Mucosa of descending colon (tissue), 3 donors: Measurements from ENCODE around the gene MMEL1. TPM values are rescaled to one million over a fixed set of nuclear protein-coding genes. Genes with fewer than 3 reads are reported as not detected.

Source experiments
- ATAC-seq: fragments of 200-7000 bp; cut with Tn5 transposase; one replicate; pipeline ENCODE4 v1.9.1; 2020; ENCODE audit warnings: mild to moderate bottlenecking, moderate library complexity
- DNase-seq, 3 donors: peaks; one replicate each; pipeline ENCODE4 v3.0.0-alpha.2; 2020
- H3K36me3 ChIP-seq: fragments of 200-600 bp; one replicate; pipeline ENCODE4 v1.8.0; 2021; ENCODE audit warnings: low read depth, mild to moderate bottlenecking
- H3K4me1 ChIP-seq: fragments of 200-600 bp; one replicate; pipeline ENCODE4 v1.8.0; 2021; ENCODE audit warnings: low read depth, mild to moderate bottlenecking
- H3K4me3 ChIP-seq: fragments of 200-600 bp; one replicate; pipeline ENCODE4 v1.8.0; 2021; ENCODE audit warnings: mild to moderate bottlenecking
- H3K9me3 ChIP-seq: fragments of 200-600 bp; one replicate; pipeline ENCODE4 v1.8.0; 2021; ENCODE audit warnings: mild to moderate bottlenecking
- intact Hi-C, 2 donors: fragments of 100-400 bp; cut with DNase I in 1 of 2; cut with micrococcal nuclease in 1 of 2; formaldehyde crosslinking; loops; one replicate each; pipeline versions ENCODE4 v1.11.0 to v1.11.1; 2022; cut with DNase I, micrococcal nuclease
- total RNA-seq, 3 donors: library from RNA; stranded (reverse); fragmentation: NEBNext Ultra II Directional in 2 of 3; extraction: Animal tissue kit (Norgen Biotek cat#: 25700) in 2 of 3; gene quantifications; one replicate each; pipeline versions ENCODE4 v1.2.1 to v1.2.4, GENCODE V29; 2021 to 2023
- TF ChIP-seq, protein P1 (sequence below): fragments of 200-600 bp; IDR thresholded peaks from one replicate; pipeline ENCODE4 v1.8.0; 2022; ENCODE audit warnings: antibody characterized with exemption, mild to moderate bottlenecking
- donor health status: DM: no; HTN: no; CAD: no; lungs with moderate emphysema.
- donor health status: DM: no; HTN: no; CAD: no.
- donor health status: DM: no; HTN: yes; CAD: no.

MMEL1 gene
- total RNA-seq, 3 donors from 2014 or later, result 4.2 to 10.9 (median 9.4) TPM

DNA sequence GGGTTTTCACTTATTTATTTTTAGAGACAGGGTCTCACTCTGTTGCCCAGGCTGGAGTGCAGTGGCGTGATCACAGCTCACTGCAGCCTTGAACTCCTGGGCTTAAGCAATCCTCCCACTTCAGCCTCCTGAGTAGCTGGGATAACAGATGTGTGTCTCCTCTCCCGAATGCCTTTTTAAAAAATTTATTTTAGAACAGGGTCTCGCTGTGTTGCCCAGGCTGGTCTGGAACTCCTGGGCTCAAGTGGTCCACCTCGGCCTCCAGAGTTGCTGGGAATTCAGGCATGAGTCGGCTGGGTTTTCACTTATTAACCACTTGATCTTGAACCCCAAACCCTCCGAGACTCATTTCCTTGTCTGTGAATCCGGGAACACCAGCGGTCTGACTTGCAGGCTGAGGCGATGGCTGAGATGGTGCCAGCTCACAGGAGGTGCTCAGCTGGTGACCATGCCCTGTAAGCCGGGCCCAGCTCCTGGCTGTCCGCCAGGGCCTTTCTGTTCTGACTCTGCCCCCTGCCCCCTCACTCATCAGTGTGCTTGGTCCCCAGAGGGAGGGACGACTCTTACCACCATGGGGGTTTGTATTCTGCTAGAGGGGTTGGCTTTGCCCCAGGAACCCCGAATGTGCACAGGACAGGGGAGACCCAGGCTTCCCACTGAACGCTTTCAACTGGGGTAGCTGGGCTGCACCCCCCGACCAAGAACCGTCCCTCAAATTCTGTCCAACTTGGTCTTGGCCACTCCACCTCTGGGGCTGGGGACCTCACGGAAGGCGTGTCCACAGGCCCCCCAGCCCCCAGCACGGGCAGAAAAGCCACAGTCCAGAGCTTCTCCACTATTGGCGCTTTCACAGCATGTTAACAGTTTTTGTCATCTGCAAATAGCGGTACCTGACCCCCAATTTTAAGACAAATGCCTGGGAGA, 22.5 kb downstream of the MMEL1 start:
- DNase-seq (no peak), ATAC-seq (no peak)
- intact Hi-C loops, result no loop called here

DNA sequence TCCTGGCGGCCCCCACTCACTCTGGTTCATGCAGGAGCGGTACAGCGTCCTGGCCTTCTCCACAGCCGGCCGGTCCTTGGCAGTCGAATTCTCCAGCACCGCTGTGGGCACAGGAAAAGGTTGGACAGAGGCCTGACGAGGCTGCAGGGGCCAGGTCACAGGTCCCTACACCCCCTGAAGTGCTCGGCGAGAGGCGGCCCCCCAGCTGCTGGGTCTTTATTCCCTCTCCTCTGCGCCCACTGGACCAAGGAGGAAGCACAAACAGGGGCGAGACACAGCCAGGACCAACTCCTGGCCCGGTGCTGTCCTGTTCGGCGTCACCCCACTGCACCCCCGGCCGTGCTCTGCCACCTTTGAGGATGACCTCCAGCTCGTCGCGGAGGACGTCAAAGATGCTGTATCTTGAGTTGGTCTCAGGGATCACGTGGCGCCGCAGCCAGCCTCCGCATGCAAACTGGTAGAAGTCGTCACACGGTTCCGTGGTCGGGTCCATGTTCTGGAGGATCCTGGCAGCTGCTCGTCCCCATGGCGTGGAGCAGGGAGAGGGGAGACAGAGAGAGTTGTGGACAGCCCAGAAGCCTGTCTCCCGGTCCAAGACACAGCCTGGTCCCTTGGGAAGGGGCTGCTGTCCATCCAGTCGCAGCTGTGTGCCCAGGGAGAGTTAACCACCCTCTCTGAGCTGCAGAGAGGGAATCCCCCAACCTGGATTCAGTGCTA, 23.3 kb downstream of the MMEL1 start:
- intact Hi-C loops, result no loop called here
- DNase-seq, result peak in 1 of 3 donors; percentile 51
- TF ChIP-seq, protein P1, sequence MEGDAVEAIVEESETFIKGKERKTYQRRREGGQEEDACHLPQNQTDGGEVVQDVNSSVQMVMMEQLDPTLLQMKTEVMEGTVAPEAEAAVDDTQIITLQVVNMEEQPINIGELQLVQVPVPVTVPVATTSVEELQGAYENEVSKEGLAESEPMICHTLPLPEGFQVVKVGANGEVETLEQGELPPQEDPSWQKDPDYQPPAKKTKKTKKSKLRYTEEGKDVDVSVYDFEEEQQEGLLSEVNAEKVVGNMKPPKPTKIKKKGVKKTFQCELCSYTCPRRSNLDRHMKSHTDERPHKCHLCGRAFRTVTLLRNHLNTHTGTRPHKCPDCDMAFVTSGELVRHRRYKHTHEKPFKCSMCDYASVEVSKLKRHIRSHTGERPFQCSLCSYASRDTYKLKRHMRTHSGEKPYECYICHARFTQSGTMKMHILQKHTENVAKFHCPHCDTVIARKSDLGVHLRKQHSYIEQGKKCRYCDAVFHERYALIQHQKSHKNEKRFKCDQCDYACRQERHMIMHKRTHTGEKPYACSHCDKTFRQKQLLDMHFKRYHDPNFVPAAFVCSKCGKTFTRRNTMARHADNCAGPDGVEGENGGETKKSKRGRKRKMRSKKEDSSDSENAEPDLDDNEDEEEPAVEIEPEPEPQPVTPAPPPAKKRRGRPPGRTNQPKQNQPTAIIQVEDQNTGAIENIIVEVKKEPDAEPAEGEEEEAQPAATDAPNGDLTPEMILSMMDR, result no peak
- peaks cover 6% of the 10 kb centered on the region for H3K9me3 ChIP-seq
- no peaks in the 10 kb centered on the region for H3K36me3 ChIP-seq
- no peak overlapping the region for H3K4me3 ChIP-seq
- no peaks in the 10 kb centered on the region for H3K4me1 ChIP-seq
- no peak for ATAC-seq

More for the DNA sequence above, 22.5 kb downstream of the MMEL1 start:
- H3K4me1 ChIP-seq, result no peaks in the 10 kb centered on the region
- H3K36me3 ChIP-seq, result no peaks in the 10 kb centered on the region
- TF ChIP-seq, protein P1, result no peak
- H3K4me3 ChIP-seq, result no peak overlapping the region
- peaks cover 6% of the 10 kb centered on the region for H3K9me3 ChIP-seq

DNA sequence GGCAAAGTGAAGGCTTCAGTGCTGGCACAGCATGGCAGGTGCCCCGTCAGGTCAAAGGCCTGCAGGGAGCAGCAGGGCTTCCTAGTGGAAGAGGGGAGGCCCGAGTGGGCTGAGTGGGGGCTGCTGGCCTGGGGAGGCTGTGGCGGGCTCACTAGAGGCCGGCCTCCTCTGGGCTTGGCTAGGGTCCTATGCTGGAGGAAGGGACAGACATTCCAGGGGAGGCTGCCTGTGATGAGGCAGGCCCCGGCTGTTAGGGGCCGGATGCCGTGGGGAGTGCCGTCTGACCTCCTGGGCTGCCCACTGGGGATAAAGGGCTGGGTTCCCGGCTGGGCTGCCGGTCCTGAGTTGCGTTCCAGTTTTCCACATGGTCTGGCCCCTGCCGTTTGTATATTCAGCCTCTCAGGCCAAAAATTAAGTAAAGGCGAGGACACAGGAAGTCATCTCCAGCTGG, 25.1 kb downstream of the MMEL1 start:
- intact Hi-C loops, result no loop called here
- DNase-seq (no peak), ATAC-seq (no peak)
- H3K4me3 ChIP-seq, result no peak overlapping the region
- no peaks in the 10 kb centered on the region for H3K4me1 ChIP-seq
- H3K36me3 ChIP-seq, result no peaks in the 10 kb centered on the region
- TF ChIP-seq, protein P1, result no peak
- H3K9me3 ChIP-seq, result no peaks in the 10 kb centered on the region

DNA sequence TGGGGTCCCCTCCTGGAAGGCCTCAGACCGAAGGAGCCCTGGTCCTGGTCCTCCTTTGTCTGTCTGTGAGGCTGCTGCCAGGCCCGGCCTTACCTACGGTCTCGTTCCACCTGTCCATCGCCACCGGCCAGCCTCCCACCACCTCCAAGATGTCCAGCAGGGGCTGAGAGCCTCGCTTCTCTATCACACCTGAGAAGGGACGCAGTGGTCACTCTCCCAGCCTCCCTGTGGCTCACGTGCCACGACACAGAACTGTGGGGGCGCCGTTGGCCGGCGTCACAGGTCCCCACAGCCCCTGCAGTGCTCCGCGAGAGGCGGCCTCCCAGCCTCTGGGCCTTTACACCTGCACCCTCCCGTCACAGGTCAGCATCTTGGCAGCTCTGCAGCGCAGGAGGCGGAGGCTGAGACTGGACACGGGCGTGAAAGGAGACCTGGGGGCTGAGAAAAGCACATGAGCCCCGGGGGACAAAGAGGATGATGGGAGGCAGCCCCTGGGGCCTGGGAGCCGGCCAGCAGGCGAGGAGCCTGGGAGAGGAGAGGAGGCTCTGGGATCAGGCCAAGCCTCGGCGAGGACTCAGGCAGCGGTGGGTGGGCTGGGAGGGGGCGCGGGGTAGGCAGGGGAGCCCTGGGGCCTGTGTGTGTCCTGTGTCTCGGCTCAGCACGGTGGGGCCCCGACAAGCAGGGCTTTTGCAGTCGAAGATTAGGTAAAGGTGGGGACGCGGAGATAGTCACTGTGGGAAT, 25.8 kb downstream of the MMEL1 start:
- Histone ChIP-seq H3K36me3 (no peaks in the 10 kb centered on the region), H3K4me1 (no peaks in the 10 kb centered on the region), H3K4me3 (no peak overlapping the region), H3K9me3 (no peaks in the 10 kb centered on the region)
- intact Hi-C loops, result no loop called here
- ATAC-seq (no peak), DNase-seq (no peak)
- TF ChIP-seq, protein P1, result no peak

DNA sequence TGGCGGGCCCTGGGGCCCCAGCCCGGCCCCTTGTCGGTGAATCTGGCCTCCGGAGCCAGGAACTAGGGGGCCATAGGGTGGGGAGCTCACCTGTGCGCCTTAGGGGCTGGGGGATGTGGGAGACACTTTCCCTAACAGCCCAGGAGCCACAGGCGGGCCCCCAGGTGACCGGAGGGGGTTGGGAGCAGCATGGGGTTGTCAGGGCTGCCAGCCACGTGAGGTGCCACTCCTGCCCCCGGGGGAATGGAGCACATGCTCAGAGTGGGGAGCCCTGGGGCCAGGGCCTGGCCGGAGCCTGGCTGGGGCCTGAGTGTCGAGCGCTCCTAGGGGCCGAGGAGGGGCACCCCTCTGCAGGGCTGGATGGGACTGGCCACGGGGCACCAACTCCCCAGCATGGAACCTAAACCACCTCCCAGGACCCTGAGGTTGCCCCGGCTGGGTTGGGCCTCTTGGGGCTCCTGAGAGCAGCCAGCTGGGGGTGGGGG, 26.4 kb downstream of the MMEL1 start:
- intact Hi-C loops, result no loop called here
- H3K4me1 ChIP-seq, result no peaks in the 10 kb centered on the region
- no peaks in the 10 kb centered on the region for H3K36me3 ChIP-seq
- ATAC-seq (no peak), DNase-seq (no peak)
- no peak overlapping the region for H3K4me3 ChIP-seq
- no peaks in the 10 kb centered on the region for H3K9me3 ChIP-seq
- TF ChIP-seq, protein P1, result no peak
